ENCODE data around the gene SERPINE2.

DNA sequence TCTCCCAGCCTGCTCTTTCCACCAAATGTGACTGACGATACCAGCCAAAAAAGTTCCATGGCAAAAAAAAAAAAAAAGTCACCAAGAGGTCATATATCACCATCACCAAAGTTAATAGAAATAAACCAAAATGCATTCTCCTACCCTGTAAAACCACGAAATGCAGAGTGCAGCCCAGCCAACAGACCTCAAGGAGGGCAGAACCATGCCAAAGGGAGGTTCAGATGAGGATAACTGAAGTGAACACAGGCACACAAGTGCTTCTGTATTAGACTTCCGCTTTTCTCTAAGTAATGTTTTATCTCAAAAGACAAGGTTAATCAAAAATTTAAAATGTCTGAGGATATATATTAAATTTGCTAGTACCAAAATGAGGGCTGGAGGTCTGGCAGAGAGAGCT, 5.5 kb downstream of the SERPINE2 start:
- TF ChIP-seq, protein P1, sequence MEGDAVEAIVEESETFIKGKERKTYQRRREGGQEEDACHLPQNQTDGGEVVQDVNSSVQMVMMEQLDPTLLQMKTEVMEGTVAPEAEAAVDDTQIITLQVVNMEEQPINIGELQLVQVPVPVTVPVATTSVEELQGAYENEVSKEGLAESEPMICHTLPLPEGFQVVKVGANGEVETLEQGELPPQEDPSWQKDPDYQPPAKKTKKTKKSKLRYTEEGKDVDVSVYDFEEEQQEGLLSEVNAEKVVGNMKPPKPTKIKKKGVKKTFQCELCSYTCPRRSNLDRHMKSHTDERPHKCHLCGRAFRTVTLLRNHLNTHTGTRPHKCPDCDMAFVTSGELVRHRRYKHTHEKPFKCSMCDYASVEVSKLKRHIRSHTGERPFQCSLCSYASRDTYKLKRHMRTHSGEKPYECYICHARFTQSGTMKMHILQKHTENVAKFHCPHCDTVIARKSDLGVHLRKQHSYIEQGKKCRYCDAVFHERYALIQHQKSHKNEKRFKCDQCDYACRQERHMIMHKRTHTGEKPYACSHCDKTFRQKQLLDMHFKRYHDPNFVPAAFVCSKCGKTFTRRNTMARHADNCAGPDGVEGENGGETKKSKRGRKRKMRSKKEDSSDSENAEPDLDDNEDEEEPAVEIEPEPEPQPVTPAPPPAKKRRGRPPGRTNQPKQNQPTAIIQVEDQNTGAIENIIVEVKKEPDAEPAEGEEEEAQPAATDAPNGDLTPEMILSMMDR (IDR thresholded peaks at IDR 0.05; ENCODE audit: low read length), result no peak
- no peak for TF ChIP-seq EZH2 (IDR thresholded peaks at IDR 0.05; ENCODE audit: borderline replicate concordance, low read length)

Measured in OCI-LY1 (cell line).